ENCODE results near the gene LIN28A.
"Not testable (repeated sequence)": the region's sequence is repeated elsewhere in the genome, so short reads cannot be mapped to it uniquely, and the experiment has no call there.

The LIN28A gene

GRCh38 chr1:26410706-26411623 is at the start of gene LIN28A:
Gene LIN28A (plus strand): TSS chr1:26410817. CDS start chr1:26410892, 75 bp downstream.
- no peak for DNase-seq

- no peak for DNase-seq
These were observed 49.0 kb upstream of the LIN28A start for GRCh38 chr1:26361605-26362122.

GRCh38 chr1:26362331-26362730 is 48.3 kb upstream of the LIN28A start:
- no peak for DNase-seq

- no peak for DNase-seq
These were observed 46.8 kb upstream of the LIN28A start for GRCh38 chr1:26363549-26364448.

GRCh38 chr1:26364956-26365355 is 45.7 kb upstream of the LIN28A start:
- no peak for DNase-seq

GRCh38 chr1:26367441-26367840 is 43.2 kb upstream of the LIN28A start:
- no peak for DNase-seq

- DNase-seq: no peak
These were observed 42.6 kb upstream of the LIN28A start for GRCh38 chr1:26368006-26368405.

- DNase-seq: no peak
These were observed 42.1 kb upstream of the LIN28A start for GRCh38 chr1:26368486-26368885.

GRCh38 chr1:26370591-26371382 is 39.8 kb upstream of the LIN28A start:
- no peak for DNase-seq

GRCh38 chr1:26372039-26372438 is 38.6 kb upstream of the LIN28A start:
- no peak for DNase-seq

GRCh38 chr1:26372611-26373010 is 38.0 kb upstream of the LIN28A start, which contains the start of gene ZNF683:
Gene ZNF683 (minus strand): TSS chr1:26372750. CDS start chr1:26368571, 4,179 bp downstream.
- DNase-seq: not testable (repeated sequence)

GRCh38 chr1:26373281-26373680 is 37.3 kb upstream of the LIN28A start:
- no peak for DNase-seq

- DNase-seq: no peak
These were observed 36.8 kb upstream of the LIN28A start for GRCh38 chr1:26373789-26374188.

GRCh38 chr1:26374361-26374760 is 36.3 kb upstream of the LIN28A start:
- DNase-seq: not testable (repeated sequence)

- DNase-seq: no peak
These were observed 35.5 kb upstream of the LIN28A start for GRCh38 chr1:26375081-26375480.

- DNase-seq: no peak
These were observed 34.6 kb upstream of the LIN28A start for GRCh38 chr1:26376050-26376449.

GRCh38 chr1:26378088-26378878 is 32.3 kb upstream of the LIN28A start:
- DNase-seq: no peak

GRCh38 chr1:26378879-26379251 is 31.8 kb upstream of the LIN28A start:
- no peak for DNase-seq

GRCh38 chr1:26384076-26384475 is 26.5 kb upstream of the LIN28A start:
- DNase-seq: no peak

- not testable (repeated sequence) for DNase-seq
These were observed 25.6 kb upstream of the LIN28A start for GRCh38 chr1:26385063-26385462.

- no peak for DNase-seq
These were observed 23.2 kb upstream of the LIN28A start for GRCh38 chr1:26387447-26387846.

Data from NCI-H1048 (cell line).